Measurements from ENCODE around the gene RAB28.

RAB28 gene

GRCh38 chr4:13484122-13484748, at the start of gene RAB28:
Gene RAB28 (minus strand): TSS chr4:13484340.
- DNase-seq: peak; percentile 98

DNA sequence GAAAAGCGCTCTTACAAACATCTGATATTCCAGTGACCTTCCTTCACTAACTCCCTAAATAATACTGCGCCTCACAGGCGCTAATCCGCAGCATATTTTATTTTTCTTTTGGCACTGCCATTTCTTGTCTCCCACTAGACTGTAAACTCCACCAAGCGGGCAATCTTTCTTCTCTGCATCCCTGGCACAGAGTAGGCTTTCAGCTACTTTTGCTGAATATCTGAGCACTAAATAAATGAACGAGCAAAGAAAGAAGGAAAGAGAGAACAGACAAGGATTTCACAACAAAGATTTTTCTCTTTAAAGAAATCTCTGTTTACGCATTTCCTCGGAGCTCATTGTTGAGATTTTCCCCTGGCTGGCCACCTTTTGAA, 47.5 kb upstream of the RAB28 start:
- DNase-seq: no peak

DNA sequence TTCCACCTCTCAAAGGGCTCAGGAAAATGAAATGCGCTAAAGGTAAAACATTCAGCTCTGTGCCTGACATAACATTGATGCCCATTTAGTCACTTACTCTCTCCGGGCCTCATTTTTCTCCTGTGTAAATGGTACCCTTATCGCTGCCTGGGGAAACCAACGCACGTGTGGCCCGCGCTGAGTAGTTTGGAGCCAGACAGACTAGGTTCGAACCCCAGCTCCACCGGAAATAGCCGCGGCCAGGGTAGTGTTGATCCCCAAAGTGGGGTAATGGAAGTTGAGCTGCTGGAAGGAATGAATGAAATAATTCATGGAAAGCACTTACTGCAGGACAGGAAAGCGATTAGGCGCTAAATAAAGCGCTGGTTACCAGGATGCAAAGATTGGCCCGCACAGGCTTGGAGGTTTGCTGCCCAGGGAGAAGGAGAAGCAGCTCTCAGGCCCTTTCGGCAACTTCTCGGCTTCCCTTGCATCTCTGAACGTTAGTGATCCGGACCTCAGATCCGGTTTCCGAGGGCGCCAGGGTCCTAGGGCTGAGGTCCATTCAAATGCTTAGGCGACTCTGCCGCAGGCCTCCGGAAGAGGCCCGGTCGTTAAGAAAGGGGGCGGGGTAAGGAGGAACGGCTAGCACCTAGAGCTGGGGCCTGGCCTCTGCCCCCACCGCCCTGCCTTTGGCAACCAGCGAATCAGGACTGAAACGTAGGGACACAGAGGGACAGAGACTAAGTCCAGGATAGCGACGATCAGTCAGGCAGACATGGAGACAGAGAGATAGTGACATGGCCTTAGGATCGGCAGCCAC, 46.9 kb upstream of the RAB28 start:
- DNase-seq: no peak

DNA sequence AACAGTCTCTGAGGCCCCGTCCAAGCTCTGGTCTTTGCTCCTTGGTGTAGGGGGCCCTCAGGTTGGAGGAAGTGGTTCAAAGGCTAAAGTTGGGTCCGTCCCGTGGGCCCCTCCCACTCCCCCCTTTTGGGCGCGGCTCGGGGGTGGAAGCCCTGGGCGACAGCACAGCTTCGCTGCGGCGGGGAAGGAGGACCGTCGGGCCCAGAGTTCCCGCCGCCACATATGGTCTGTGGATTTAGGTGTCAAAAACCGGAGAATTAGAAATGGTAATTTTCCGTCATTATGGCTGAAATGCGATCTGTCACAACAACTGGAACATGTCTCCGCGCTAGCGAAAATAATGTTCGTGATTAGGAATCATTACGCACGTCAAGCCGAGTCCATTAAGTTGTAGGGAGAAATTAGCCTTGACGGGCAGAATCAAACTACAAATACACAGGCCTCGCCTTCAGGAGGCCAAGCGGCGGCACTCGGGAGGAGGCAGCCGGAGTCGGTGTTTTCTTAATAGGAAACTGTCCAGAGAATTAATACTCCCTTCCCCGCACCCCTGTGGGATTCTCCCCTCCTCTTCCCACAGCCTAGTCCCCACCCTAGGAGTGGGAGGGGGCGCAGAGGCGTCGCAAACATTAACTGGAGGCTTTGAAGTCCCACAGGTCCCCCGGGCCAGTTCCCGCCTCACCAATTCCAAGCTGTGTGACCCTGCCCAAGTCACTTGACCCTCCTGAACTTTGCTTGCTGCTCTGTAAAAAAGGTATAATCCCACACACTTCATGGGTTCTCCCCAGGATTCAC, 45.2 kb upstream of the RAB28 start:
- no peak for DNase-seq

DNA sequence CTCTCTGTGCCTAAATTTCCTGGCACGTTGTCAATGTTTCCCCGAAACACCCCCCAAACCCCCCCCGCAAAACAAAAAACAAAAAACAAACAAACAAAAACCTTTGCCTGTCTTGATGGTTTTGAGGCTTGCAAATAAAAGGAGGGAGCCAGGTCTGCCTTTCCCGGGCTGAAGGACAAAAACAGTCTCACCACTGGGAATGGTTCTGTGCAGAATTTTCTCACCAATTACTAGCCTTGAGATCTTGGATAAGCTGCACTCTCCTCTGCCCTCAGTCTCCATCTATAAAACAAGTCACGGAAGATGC, 44.6 kb upstream of the RAB28 start:
- DNase-seq: no peak

DNA sequence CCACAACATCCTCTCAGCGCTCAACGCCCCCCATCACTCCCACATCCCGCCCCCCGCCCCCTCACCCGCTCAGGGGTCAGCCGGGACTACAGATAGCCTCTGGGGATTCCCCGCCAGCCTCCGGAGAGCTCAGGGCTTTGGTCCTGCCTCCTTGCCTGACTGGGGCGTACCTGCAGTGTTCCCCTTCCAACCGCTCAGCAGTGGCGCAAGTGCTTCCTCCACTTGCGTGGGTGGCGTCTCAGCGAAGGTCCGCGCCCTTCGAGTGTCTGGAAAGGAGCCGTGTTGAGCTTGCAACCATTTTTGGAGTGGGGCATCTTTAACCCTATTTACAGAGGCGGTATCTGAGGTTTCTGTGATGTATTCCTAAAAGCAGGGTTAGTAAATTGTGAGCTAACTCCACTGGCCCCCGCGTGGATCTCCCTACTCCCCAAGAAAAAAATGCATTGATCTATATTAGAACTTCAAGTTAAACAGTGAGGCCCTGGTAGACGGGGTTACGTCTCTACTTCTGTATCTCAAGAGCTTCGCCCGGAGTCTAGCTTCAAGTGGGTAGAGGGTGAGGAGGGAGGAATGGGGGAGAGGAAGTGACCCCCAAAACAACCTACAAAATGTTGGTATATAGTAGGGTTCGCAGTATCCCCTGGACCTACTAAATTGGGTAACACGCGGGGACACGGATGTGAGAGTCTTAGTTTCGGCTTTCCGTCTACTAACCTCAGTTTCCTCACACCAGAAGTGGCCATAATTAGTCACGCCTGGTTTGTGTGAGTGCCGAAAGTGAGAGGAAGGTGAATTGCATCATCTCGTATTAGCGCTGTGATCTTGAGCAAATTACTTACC, 44.1 kb upstream of the RAB28 start:
- no peak for DNase-seq

DNA sequence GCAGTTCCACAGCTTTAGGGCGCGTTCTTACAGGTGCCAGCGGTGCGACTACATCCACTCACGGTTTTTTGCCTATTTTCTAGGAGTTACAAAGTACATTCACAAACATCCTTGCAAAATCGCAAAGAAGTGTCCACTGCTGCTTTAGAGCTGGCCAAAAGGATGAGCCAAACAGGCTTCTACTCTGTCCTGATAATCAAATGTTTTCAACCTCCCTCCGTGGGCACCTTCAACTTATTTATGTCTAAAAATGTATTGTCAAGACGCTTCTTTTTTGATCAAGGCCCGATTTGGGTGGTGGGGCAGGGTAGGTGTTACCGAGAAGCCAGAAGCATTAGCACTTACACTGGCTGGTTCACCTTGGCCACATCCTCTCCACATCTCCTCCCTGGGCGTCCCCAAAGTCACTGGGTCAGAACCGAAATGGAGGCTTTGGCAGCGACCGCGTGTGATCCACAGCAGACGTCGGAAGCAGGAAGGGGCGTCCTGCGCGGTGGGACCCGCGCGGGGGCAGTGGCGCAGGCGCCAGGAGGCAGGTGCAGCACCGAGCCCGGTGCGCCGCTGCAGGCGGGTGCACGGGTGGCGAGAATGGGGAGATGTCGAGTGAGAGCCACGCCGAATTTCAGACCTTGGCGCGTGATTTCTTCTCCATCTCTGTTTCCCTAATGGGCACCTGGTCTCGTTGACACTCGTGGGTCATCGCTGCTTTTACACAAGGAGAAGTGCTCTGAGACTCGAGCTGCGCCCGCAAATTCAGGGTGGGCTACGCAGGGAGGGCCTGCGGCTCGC, 43.2 kb upstream of the RAB28 start:
- no peak for DNase-seq

- no peak for DNase-seq
These were observed 42.5 kb upstream of the RAB28 start for GRCh38 chr4:13526658-13527057.

GRCh38 chr4:13525606-13526281, 41.6 kb upstream of the RAB28 start:
- DNase-seq: no peak

DNA sequence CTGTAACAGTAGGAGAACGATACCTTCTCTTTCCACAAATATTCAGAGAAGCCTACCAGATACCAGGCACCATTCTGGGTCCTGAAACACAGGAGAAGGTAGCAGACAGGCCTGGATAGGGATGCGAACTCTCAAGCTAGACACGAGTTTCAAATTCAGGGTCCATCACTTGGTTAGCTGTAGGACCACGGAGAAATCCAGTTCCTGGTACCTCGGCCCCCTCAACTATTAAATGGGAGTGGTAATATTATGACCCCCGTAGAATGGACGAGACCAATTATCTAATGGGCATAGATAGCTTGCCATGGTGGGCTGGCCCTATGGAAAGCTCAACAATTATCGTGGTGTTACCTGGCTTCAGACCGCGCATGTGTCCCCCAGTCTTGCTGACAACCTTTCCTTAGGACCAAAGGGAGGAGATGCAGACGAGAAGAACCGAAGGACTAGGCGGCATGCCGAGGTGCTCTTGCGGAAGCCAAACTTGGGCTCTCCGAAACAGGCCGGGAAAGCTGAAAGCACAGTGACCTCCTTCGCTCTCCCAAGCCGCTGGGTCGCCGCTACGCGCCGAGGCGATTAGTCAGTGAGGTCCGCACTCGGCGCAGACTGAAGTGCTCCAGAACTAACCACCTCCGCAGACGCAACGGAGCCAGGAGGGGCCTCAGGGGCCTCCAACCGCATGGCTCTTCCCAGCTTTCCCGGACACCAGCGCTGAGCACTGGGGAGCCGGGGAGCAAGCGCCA, 40.5 kb upstream of the RAB28 start:
- DNase-seq: no peak

- DNase-seq: no peak
These were observed 39.7 kb upstream of the RAB28 start for GRCh38 chr4:13523591-13524503.

DNA sequence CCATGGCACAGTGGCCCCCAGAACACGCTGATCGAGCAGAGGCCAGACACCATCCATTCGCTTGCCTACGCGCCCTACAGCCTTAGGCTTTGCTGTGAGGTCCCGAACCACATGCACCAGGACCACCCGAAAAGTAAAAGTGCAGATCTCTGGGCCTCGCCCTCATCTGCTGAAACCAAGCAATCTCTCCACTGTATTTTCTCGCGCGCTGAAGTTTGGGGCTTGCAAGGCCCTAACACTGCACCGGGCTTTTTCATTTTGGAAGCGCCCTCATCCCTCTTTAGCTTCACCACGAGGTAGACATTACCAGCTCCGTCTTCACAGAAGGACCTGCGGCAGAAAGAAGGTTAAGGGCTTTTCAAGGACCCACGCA, 39.0 kb upstream of the RAB28 start:
- DNase-seq: no peak

GRCh38 chr4:13522282-13523104, 38.4 kb upstream of the RAB28 start:
- no peak for DNase-seq

GRCh38 chr4:13521047-13521446, 36.9 kb upstream of the RAB28 start:
- DNase-seq: no peak

DNA sequence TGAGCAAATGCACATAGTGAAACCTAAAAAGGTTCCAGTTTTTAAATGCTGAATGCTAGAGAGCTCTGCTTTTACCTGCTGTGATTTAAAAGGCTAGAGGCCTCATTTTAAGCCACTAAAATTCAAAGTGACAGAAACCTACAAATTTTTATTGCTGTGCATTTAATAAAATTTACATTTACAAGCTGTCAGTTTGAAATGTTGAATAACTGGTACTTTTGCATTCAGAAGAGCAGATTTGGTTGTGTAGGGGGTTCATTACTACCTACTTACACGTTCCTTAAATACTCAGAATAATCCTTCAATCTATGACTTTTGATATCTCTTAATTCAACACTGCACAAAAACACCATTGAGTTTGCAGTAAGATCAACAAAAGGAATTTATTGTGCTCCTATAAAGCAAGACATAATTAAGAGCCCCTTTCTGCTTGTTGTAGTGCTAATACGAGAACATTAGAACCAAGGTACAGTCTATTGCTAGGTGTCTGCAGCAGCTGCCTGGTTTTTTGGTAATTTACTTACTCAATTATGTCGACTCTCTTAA, 32.2 kb upstream of the RAB28 start:
- no peak for DNase-seq

DNA sequence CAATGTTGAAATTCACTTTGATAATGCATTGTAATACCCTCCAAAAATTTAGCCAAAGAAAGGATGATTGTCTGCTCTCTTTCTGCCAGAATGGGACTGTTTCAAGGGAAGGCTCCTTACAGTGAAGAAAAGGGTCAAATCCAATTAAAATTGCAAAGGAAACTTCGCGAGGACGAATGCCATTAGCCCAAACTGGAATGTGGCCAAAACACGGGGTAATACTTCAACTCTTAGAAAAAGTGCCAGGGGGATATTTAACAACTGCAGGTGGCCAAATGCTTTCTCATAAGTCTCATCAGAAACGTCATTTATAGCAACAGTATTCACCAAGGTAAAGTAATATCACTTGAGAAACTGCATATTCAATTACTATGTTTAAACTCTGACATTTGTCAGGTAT, 31.1 kb upstream of the RAB28 start:
- no peak for DNase-seq

GRCh38 chr4:13514722-13515121, 30.6 kb upstream of the RAB28 start:
- no peak for DNase-seq

DNA sequence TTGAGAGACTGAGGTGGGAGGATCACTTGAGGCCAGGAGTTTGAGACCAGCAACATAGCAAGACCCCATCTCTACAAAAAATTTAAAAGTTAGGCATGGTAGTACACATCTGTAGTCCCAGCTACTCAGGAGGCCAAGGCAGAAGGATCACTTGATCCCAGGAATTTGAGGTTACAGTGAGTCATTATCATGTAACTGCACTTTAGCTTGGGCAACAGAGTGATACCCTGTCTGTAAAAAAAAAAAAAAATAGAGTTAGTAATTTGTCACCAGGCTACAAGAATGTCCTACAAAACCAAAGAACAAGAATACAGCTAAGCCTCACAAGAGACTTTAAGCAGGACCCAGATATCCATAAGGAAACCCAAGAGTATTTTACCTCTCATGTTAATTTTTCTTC, 27.0 kb upstream of the RAB28 start:
- no peak for DNase-seq

- DNase-seq: no peak
These were observed 25.3 kb upstream of the RAB28 start for GRCh38 chr4:13509442-13509841.

Data from midbrain (tissue), 1 donor.